NOMO-1 (cell line): ENCODE results near the gene MBNL2.

Source experiments
- DNase-seq, 2 experiments: peaks; one replicate each; lab custom pipeline; 2025; ENCODE audit not compliant: unreplicated experiment in 2 of 2; lab: John Stamatoyannopoulos, UW

Gene MBNL2

GRCh38 chr13:97267418-97268059 lies 45.4 kb downstream of the MBNL2 start:
- no peak for DNase-seq

DNA sequence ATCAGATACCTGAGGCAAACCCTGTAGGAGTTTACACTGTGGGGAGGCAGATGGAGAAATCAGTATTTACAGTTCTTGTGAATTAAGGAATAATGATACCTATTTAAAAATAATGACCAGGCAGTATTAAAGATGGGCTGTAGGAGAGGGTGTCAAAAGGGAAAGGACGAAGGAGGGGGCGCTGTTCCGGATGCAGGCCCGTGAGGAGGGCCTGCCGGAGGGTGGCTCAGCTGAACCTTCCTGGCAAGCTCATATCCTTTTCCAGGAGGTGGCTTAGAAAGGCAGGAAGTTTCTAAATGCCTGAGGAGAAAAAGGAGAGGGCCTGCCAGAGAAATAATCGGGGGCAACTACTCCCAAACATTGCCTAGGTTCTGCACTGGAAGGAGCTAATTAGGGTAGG lies 46.6 kb downstream of the MBNL2 start:
- DNase-seq: no peak

DNA sequence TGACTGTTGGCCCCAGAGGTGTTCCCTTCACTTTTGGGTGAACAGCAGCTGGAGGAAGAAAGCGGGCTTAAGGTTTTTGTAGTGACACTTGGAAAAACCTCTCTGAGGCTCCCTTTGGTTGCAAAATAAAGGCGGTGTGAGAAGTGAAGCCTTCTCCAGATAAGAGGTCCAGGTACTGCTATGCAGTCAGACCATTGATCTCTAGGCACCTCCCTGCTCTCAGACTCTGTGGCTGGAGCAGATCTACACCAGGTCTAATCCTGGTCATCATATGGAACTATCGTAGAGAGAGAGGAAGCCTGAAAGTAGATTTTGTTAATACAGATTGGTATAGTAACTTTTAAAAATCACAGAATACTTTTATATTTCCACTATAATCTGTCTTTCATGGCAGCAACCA lies 47.5 kb downstream of the MBNL2 start:
- DNase-seq: no peak

- no peak for DNase-seq
Measured at GRCh38 chr13:97272526-97272925, 50.4 kb downstream of the MBNL2 start.

DNA sequence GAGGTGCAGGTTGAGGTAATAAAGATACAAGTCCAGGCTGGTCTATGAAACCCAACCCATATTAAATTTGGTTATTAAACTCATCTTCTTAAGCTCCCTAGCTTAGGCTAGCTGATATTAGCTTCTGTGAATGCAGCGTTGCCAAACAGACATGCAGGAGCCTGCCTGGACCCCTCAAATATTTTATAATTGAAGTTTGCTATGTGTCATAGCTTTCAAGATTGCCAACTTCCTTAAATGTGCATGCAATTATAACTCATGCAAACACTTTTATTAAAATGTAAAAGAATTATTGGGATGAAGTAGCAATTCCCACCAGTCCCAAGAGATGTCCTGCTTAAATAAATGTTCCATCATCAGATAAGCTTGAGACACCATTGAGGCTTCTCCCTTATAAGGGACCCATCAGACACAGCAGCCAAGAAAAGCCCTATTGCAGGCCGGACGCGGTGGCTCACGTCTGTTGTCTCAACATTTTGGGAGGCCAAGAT lies 51.3 kb downstream of the MBNL2 start:
- DNase-seq: no peak

DNA sequence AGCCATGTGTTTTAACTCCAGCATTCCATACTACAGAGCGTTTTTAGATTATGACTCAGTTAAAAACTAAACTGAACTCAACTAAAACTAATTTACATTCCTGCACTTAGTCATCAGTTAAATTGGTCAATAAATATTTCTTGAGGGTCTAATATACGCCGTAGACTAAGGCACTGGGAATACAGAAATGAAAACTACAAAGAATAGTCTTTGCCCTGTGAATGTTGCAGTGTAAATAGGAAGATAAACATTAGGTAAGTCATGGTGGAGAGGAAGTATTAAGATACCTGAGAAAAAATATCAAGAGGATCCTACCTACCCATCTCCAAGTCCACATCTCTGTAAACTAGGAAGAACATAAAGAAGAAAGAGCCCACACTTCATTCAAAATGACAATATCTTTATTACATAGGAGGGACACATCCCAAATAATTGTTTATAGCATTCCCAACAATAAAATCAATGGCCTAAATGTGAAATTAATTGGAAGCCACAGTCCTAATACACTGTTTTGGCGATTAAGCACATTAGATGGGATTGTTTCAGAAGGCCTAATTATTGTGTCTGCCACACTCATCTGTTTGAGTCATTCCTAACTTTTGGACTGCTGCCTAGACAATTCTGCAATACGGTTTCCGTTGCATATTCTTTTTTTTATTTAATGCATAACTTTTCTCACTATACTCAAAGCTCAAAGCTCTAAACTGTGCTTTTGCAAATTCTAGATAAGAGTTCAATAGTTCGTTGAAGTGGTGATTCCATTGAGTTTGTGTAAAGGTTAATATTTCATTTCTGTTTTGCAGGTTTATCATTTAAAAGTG lies 52.9 kb downstream of the MBNL2 start:
- no peak for DNase-seq

GRCh38 chr13:97275776-97276501 lies 53.8 kb downstream of the MBNL2 start:
- no peak for DNase-seq

- DNase-seq: no peak
Measured at GRCh38 chr13:97276862-97277269, 54.7 kb downstream of the MBNL2 start.

DNA sequence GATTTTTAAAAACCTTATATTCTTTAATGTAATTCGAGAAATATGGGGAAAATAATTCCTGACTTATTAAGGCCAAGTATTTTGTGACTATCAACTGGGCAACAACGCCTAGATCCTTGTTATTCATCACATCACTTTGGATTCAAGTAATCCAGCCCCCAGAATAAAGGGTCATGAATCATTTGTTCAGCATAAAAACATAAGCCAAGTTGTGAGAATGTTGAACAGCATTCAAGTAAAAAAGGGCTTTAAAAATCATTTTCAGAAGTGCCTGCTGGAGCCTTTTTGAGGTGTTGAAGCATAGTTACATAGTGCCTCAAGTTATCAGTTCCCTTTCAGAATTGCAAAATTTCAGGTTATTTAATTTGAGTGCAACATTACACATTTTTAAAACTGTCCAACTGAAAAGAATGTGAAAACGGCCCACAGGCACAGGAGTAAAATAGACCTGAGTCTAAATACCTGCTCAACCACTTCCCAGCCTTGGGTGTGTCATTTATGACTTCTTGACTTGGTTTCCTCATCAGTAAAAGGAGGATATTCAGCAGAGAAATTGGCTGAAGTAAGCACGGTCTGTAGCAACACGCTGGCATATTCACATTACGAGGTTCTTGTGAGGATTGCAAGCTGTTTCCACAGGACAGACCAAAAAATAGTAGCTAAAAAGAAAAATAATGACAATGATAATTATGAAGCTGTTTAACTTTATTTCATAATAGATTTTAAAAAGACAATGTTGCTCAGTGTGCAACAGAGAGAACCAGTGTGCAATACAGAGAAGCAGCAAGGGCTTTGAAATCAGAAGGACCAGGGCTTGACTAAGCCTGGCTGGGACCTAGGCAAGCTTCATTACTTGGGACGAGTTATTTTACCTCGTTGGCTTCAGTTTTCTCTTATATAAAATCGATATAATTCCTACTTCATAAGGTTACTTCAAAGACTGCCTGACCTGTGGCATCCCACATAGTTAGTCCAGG lies 56.6 kb downstream of the MBNL2 start:
- peak in 1 of 2 experiments; percentile 47 for DNase-seq

- DNase-seq: no peak
Measured at GRCh38 chr13:97279913-97280312, 57.8 kb downstream of the MBNL2 start.

DNA sequence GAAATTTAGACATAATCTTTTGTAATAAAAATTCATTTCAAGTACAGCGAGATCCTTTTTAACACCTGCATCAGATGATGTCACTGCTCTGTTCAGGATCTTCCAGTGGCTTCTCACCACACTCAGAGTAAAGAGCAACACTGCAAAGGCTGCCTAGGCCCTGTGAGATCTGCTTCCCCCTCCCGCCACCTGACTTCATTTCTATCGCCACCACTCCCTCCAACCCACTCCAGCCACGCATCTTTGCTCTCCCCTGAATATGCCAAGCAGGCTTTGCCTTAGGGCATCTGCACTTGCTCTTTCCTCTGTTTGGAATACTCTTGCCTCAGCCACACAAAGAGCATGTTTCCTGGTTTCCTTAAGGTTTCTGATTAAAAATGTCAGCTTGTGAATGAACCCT lies 58.3 kb downstream of the MBNL2 start:
- DNase-seq: no peak

GRCh38 chr13:97281028-97281427 lies 58.9 kb downstream of the MBNL2 start:
- peak in 1 of 2 experiments; percentile 4 for DNase-seq

DNA sequence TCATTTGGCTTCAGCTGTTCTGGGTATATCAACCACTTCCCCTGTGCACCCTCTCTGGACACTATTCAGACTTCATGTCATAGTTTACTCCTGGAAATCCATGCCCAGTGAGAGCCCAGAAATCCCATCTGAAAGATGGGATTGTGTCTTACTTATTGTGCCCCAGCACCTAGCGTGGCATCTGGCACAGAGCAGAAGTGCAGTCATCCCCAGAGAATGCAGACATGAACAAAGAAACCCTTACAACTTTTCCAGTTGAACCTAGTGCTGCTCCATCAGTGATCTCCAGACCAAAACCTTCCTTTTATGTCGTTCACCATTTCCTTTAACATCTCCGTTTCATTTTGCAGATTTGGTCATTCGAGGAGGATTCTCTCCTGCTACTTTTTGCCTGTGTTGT lies 60.6 kb downstream of the MBNL2 start:
- DNase-seq: no peak

- no peak for DNase-seq
Measured at GRCh38 chr13:97283888-97284287, 61.8 kb downstream of the MBNL2 start.

GRCh38 chr13:97284558-97284957 lies 62.4 kb downstream of the MBNL2 start:
- peak in 1 of 2 experiments; percentile 51 for DNase-seq

DNA sequence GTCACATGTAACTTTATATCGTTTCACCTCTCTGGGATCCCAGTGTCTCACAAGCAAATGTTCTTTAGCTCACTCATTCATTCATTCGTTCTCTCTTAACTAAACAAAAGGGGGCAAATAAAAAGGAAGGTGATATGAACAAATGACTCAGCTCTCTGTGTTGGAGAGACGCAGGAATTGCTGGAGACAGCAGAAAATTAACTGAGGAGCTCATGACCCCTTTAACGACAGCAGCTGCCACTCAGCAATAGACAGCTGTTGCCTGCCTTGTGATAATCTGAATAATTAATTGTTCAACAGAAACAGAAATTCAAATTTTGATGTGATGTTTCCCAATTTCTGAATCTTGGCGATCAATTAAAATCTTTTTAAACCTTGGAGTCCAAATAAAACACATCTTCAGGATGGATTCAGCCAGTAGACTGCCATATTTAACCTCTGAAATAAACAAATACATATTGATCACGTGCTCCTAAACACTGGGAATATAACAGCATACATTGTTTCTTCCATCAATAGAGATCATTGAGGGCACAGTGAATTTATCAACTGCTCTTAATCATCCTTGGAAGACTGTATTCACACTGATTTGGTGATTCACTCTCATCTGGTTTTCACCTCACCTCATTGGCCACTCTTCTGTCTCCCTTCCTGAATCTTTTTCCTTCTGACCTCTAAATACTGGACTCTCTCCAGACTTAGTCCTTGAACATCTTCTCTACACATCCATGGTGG lies 63.3 kb downstream of the MBNL2 start:
- DNase-seq: no peak

- DNase-seq: no peak
Measured at GRCh38 chr13:97286317-97287046, 64.3 kb downstream of the MBNL2 start.

DNA sequence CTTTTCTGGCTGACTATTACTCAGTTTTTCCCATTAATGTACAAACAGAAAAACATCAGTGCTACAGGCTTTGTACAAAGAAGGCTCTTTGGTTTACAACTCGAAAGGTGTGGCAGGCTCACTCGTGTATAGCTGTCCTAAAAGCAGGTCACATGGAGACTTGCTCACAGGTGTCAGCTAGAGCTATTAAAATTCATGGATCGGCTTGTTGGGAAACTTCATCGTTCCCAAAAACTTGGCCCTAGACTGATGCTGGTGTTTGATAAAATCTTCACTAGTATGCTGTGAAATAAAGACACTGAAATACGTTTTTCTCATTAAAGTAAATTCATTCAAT lies 64.9 kb downstream of the MBNL2 start:
- no peak for DNase-seq

- DNase-seq: no peak
Measured at GRCh38 chr13:97288486-97288900, 66.4 kb downstream of the MBNL2 start.
